ENCODE results near the gene WDR59.

WDR59 gene, protein sequence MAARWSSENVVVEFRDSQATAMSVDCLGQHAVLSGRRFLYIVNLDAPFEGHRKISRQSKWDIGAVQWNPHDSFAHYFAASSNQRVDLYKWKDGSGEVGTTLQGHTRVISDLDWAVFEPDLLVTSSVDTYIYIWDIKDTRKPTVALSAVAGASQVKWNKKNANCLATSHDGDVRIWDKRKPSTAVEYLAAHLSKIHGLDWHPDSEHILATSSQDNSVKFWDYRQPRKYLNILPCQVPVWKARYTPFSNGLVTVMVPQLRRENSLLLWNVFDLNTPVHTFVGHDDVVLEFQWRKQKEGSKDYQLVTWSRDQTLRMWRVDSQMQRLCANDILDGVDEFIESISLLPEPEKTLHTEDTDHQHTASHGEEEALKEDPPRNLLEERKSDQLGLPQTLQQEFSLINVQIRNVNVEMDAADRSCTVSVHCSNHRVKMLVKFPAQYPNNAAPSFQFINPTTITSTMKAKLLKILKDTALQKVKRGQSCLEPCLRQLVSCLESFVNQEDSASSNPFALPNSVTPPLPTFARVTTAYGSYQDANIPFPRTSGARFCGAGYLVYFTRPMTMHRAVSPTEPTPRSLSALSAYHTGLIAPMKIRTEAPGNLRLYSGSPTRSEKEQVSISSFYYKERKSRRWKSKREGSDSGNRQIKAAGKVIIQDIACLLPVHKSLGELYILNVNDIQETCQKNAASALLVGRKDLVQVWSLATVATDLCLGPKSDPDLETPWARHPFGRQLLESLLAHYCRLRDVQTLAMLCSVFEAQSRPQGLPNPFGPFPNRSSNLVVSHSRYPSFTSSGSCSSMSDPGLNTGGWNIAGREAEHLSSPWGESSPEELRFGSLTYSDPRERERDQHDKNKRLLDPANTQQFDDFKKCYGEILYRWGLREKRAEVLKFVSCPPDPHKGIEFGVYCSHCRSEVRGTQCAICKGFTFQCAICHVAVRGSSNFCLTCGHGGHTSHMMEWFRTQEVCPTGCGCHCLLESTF

DNA sequence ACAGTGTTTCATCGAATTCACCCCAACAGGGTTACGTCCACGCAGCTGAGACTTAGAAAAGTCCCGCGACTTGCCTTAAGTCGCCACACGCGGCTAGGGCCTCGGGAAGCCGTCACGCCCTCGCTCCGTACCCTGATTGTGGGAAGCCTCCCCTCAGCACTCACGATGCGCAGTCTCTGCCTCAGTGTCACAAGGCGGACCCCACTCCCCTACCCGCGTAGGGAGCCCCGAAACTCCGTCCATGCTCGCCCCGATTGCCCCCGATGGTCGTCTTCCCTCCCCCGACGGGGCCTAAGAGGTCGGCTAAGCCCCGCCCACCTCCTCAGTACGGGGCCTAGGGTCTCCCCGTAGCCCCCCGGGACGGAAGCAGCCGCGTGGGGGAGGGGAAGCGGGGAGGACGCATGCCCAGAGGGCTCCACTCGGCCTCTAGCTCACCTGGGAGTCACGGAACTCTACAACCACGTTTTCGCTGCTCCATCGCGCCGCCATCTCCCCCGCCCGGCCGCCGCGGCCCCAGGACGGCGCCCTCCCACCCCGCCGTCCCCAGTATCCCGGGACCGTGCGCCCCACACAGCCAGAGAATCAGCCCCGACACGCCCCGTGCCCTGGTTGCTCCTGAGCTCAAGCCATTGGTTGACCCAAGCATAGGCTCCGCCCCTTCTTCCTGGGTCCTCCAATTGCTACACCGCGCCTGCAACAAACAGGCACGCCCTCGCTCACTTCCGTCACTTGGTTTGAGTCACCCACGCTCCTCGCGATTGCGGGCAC lies at the start of gene WDR59:
Gene WDR59, minus strand, starts transcription at position 595 of the 768 bp plus-strand sequence. Its CDS starts 106 bp downstream, at position 489.
- TF ChIP-seq GATA2 (IDR thresholded peaks at IDR 0.05; ENCODE audit: low read depth, low read length) (no peak), GATA3 (IDR thresholded peaks at IDR 0.05; ENCODE audit: low read depth, low read length) (no peak)

DNA sequence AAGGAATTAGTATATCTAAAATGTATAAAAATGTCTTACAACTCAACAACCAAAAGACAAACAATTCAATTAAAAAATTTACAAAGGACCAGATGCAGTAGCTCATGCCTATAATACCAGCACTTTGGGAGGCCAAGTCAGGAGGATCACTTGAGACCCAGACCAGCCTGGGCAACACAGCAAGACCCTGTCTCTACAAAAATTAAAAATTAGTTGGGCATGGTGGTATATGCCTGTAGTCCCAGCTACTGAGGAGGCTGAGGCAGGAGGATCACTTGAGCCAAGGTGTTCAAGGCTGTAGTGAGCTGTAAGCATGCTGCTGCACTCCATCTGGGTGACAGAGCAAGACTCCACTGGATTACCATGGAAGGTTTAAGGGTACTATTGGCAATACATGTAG lies 47.7 kb upstream of the WDR59 start:
- TF ChIP-seq GATA2 (IDR thresholded peaks at IDR 0.05; ENCODE audit: low read depth, low read length) (no peak), GATA3 (IDR thresholded peaks at IDR 0.05; ENCODE audit: low read depth, low read length) (no peak)

DNA sequence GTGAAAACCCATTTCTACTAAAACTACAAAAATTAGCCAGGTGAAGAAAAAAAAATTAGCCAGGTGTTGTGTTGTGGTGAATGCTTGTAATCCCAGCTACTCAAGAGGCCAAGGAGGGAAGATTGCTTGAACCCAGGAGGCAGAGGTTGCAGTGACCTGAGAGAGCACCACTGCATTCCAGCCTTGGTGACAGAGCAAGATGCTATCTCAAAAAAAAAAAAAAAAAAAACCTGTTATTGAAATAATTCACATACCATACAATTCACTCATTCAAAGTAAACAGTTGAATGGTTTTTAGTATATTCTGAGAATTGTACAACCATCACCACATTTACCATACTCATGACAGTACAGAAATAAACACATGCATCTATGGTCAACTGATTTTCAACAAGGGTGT lies 44.9 kb upstream of the WDR59 start:
- TF ChIP-seq GATA3 (IDR thresholded peaks at IDR 0.05; ENCODE audit: low read depth, low read length) (no peak), GATA2 (IDR thresholded peaks at IDR 0.05; ENCODE audit: low read depth, low read length) (no peak)

DNA sequence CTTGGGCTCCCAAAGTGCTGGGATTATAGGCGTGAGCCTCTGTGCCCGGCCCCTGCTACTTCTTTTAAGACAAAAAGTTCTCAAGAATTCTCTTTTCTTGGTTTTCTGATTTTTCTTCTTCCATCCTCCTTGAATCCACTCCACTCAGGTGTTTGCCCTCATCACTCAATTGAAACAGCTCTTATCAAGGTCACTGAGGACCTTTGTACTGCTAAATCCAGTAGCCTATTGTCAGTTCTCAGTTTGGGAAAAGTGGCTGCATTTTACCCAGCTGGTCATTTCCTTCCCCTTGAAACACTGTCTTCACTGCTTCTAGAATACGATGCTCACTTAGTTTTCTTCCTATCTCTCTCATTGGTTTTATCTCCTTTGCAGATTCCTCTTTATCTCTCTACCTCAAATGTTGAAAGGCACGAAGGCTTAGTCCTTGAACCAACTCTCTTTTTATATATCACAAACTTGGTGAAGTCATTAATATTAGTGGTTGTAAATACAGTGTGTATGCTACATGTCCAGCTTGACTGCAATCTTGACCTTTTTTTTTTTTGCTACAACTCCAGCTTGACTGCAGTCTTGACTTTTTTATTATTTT lies 43.7 kb upstream of the WDR59 start:
- TF ChIP-seq GATA2 (IDR thresholded peaks at IDR 0.05; ENCODE audit: low read depth, low read length) (no peak), GATA3 (IDR thresholded peaks at IDR 0.05; ENCODE audit: low read depth, low read length) (no peak)

DNA sequence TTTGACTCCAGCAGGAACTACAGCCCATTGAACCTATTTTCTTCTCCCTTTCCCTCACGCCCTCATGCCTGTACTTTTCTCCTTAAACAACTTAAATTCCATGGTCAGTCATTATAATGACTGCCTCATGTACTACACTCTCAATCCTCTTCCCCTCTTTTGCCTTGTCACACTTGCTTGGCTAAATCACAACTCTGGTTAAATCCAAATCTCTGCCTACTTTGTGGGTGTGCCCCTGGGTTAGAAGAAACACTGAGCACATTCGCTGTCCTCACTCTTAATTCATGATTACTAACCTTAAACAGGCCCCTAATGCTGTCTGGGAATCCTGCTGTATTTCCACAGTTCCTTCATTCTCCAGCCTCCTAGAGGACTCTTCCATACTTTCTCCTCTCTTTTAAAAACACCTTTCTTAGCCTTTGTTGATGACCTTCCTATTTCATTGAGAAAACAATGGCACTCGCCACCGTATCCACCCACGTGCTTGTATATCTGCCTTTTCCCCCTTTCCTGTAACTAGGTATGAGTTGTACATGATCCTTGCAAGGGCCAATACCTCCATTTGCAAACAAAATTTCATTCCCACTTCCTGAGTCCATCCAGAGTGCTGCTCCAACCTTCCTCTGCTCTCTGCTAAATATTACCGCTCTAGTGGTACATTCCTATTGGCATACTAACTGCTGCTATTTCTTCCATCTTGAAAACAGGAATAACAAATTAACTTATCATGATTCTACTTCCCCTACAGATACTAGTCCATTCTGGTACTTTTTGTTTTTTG lies 42.8 kb upstream of the WDR59 start:
- no peak for TF ChIP-seq GATA2 (IDR thresholded peaks at IDR 0.05; ENCODE audit: low read depth, low read length)
- no peak for TF ChIP-seq GATA3 (IDR thresholded peaks at IDR 0.05; ENCODE audit: low read depth, low read length)

DNA sequence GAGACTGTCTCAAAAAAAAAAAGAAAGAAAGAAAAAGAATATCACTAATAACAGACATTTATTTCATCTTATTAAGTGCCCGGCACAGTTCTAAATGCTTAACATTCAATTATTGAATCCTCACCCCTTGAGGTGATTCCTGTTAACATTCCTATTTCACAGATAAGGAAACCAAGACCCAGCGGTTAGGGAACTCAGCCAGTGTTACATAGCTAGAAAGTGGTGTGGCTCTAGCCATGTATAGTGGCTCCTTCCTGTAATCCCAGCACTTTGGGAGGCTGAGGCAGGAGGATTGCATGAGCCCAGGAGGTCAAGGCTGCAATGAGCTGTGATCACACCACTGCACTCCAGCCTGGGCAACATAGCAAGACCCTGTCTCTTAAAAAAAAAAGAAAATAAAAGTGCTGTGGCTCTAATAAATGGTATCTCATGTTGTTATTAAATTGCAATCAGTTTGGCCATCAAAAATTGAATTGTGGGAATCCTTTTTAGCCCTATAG lies 42.0 kb upstream of the WDR59 start:
- TF ChIP-seq GATA3 (IDR thresholded peaks at IDR 0.05; ENCODE audit: low read depth, low read length) (no peak), GATA2 (IDR thresholded peaks at IDR 0.05; ENCODE audit: low read depth, low read length) (no peak)

DNA sequence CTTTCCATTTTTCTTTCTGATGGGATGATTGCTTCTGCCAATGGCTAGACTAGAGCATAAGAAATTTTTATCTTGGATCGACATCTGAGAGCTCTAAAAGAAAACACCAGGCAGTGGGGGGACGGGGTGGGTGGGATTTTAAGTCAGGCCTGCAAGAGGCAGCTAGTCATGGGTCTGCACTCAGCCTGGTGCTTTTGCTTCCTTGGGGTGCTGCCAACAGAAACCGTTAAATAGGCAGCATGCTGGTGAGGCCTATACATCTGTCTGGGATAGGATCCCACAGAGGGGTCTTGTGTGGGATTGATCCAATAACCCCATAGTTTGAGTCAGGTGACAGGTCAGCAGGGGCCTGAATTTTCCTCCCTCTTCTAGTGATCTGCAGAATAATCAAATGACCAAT lies 40.8 kb upstream of the WDR59 start:
- TF ChIP-seq GATA3 (IDR thresholded peaks at IDR 0.05; ENCODE audit: low read depth, low read length) (no peak), GATA2 (IDR thresholded peaks at IDR 0.05; ENCODE audit: low read depth, low read length) (no peak)

DNA sequence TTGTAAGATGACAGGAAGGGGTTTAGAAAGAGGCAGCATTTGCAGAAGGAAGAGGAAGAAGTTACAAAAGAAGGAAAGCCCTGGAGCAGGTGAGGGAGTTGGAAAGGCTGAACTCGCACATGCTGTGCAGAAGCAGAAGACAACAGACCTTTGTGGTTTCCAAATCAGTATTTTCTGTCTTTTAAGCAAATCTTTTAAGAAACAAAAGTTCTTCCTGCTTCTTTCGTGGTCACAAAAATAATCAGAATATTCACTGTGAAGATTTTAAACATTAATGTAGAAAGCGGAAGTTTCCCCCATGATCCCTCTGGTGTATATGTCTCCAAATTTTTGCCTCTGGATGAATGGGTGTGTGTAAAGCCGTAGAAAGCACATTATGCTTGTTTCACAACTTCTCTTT lies 39.7 kb upstream of the WDR59 start:
- TF ChIP-seq GATA2 (IDR thresholded peaks at IDR 0.05; ENCODE audit: low read depth, low read length): no peak
- no peak for TF ChIP-seq GATA3 (IDR thresholded peaks at IDR 0.05; ENCODE audit: low read depth, low read length)

DNA sequence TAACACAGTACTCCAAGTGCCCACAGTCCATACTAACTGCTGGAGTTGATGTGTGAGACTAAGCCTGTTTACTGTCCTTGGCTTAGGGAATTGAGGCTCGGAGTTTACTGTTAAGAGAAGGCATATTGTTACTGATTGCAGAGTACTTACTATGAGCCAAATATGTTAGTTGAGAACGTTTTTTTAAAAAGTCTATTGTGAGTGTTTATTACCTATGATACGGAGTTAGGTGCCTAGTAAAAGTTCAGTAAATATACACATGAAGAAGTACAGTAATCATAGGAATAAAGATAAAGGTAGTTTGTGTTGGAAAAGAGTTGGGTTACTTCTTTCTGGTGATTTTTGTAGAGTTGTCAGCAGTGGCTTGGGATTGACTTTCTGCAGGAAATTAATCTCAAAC lies 39.3 kb upstream of the WDR59 start:
- TF ChIP-seq GATA2 (IDR thresholded peaks at IDR 0.05; ENCODE audit: low read depth, low read length) (no peak), GATA3 (IDR thresholded peaks at IDR 0.05; ENCODE audit: low read depth, low read length) (no peak)

DNA sequence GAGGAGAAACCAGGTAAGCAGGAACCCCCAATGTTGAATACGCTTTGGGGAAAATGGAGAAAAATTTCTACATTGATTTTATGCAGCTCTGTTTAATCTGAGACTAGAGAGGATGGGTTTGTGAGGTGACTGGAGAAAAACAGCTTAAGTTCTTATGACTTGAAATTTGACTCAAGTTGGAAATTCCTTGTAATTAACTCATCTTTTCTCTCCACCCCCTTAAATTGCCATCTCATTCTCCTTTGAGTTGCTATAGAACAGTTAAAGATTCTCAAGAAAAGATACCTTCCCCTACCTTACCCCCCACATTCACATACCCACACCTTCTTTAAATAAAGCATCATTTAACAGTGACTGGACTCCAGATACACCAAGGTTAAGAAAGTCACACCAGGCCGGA lies 38.1 kb upstream of the WDR59 start:
- TF ChIP-seq GATA2 (IDR thresholded peaks at IDR 0.05; ENCODE audit: low read depth, low read length): no peak
- TF ChIP-seq GATA3 (IDR thresholded peaks at IDR 0.05; ENCODE audit: low read depth, low read length): no peak

DNA sequence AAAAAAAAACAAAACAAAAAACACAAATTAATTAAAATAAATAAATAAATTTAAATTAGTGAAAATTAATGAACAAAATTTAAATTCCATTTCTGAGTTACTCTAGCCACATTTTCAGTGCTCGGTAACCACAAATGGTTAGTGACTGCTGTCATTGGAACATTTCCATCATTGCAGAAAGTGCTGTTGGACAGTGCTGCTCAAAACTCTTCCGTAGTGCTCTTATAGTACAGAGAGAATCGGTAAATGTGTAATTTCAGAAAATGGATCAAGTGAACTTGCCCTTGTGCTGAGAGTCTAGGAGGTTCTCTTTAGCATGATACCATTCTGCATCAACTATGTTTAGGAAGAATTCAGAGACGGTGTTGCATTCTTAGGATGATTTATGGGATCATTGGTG lies 37.6 kb upstream of the WDR59 start:
- TF ChIP-seq GATA3 (IDR thresholded peaks at IDR 0.05; ENCODE audit: low read depth, low read length) (no peak), GATA2 (IDR thresholded peaks at IDR 0.05; ENCODE audit: low read depth, low read length) (no peak)

DNA sequence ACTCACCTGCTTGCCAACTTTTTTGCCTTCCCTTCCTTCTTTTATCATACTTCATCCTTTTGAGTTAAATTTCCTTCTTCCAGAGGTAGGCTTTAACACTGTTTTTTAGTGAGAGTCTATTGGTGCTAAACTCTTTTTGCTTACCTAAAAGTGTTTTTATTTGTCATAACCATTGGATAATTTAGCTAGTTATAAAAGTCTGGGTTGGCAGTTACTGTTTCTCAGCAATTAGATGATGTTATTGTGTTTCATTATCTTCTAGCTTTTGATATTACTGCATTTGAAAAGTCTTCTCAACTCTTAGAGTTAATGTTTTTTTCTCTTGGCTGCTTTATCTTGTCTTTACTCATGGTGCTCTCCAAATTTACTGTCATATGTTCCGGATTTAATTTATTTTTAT lies 36.5 kb upstream of the WDR59 start:
- no peak for TF ChIP-seq GATA2 (IDR thresholded peaks at IDR 0.05; ENCODE audit: low read depth, low read length)
- no peak for TF ChIP-seq GATA3 (IDR thresholded peaks at IDR 0.05; ENCODE audit: low read depth, low read length)

DNA sequence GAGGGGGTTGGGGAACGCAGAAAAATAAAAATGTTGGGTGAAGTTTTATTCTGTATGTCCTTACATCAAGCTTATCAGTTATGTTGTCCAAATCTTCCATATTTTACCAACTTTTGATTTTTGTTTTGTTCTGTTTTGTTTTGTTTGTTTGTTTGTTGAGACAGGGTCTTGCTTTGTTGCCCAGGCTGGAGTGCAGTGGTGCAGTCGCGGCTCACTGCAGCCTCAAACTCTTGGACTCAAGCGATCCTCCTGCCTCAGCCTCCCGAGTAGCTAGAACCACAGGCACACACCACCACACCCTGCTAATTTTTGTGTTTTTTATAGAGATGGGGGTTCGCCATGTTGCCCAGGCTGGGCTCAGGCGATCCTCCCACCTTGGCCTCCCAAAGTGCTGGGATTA lies 34.7 kb upstream of the WDR59 start:
- TF ChIP-seq GATA2 (IDR thresholded peaks at IDR 0.05; ENCODE audit: low read depth, low read length) (no peak), GATA3 (IDR thresholded peaks at IDR 0.05; ENCODE audit: low read depth, low read length) (no peak)
